ENCODE results near the gene PIM1.

DNA sequence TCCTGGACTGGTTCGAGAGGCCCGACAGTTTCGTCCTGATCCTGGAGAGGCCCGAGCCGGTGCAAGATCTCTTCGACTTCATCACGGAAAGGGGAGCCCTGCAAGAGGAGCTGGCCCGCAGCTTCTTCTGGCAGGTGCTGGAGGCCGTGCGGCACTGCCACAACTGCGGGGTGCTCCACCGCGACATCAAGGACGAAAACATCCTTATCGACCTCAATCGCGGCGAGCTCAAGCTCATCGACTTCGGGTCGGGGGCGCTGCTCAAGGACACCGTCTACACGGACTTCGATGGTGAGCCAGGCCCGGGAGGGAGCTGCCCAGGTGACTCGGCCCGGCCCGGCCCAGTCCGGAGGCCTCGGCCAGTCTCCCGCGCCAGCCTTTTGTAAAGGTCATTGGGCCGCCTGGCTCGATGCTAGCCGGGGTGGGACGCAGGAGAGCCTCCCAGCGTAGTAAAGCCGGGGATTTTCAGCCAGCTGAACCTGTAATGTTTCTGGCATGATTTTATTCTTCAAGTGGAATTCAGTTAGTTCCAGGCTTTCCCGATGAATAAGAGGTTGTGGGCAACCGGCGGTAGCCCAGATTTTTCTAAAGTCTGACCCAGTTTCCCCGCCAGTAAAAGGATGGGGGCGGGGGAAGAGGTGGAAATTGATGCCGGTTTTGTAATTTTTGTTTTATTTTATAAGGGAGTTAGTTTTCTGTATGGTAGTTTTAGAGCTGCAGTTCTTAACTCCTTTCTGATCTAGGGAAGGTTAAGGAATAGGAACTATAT, 1.4 kb downstream of the PIM1 start:
- TF ChIP-seq CTCF (IDR thresholded peaks at IDR 0.05) (no peak), POLR2AphosphoS5 (IDR thresholded peaks at IDR 0.05; ENCODE audit: low read depth, low read length) (no peak), SIN3A (IDR thresholded peaks at IDR 0.05; ENCODE audit: borderline replicate concordance, insufficient read depth, low read depth, low read length) (no peak)
- TF ChIP-seq, protein P1, sequence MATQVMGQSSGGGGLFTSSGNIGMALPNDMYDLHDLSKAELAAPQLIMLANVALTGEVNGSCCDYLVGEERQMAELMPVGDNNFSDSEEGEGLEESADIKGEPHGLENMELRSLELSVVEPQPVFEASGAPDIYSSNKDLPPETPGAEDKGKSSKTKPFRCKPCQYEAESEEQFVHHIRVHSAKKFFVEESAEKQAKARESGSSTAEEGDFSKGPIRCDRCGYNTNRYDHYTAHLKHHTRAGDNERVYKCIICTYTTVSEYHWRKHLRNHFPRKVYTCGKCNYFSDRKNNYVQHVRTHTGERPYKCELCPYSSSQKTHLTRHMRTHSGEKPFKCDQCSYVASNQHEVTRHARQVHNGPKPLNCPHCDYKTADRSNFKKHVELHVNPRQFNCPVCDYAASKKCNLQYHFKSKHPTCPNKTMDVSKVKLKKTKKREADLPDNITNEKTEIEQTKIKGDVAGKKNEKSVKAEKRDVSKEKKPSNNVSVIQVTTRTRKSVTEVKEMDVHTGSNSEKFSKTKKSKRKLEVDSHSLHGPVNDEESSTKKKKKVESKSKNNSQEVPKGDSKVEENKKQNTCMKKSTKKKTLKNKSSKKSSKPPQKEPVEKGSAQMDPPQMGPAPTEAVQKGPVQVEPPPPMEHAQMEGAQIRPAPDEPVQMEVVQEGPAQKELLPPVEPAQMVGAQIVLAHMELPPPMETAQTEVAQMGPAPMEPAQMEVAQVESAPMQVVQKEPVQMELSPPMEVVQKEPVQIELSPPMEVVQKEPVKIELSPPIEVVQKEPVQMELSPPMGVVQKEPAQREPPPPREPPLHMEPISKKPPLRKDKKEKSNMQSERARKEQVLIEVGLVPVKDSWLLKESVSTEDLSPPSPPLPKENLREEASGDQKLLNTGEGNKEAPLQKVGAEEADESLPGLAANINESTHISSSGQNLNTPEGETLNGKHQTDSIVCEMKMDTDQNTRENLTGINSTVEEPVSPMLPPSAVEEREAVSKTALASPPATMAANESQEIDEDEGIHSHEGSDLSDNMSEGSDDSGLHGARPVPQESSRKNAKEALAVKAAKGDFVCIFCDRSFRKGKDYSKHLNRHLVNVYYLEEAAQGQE (IDR thresholded peaks at IDR 0.05; ENCODE audit: insufficient read depth in 1 of 2, low read depth in 2 of 2, low read length in 1 of 2): no peak
